H4 (cell line): ENCODE results near the gene C2orf78. TPM values are rescaled to one million over a fixed set of nuclear protein-coding genes. Genes with fewer than 3 reads are reported as not detected.

Experiments
- DNase-seq: peaks from one replicate; pipeline ENCODE4 v3.0.0-alpha.2; 2015; ENCODE audit warnings: low spot score
- total RNA-seq: library from RNA; depleted of rRNA; stranded (reverse); fragments of >200 nt; shearing (Covaris generic); gene quantifications from 2 replicates; pipeline ENCODE4 v1.2.3, GENCODE V29; 2014; rRNA removed

The C2orf78 gene
- total RNA-seq, 1 experiment from 2014 or later = 0.31 TPM

GRCh38 chr2:73836141-73836943, 52.4 kb downstream of the C2orf78 start:
- no peak for DNase-seq

GRCh38 chr2:73837847-73838585, 54.0 kb downstream of the C2orf78 start:
- DNase-seq = no peak

GRCh38 chr2:73838889-73839534, 55.0 kb downstream of the C2orf78 start:
- no peak for DNase-seq

GRCh38 chr2:73839653-73840411, 55.8 kb downstream of the C2orf78 start:
- DNase-seq = no peak

GRCh38 chr2:73841912-73842738, 58.1 kb downstream of the C2orf78 start:
- DNase-seq = no peak

GRCh38 chr2:73842739-73843019, 58.7 kb downstream of the C2orf78 start:
- DNase-seq = no peak

GRCh38 chr2:73844087-73844486, 60.1 kb downstream of the C2orf78 start:
- no peak for DNase-seq

GRCh38 chr2:73850009-73850408, 66.0 kb downstream of the C2orf78 start:
- no peak for DNase-seq

GRCh38 chr2:73851274-73851673, 67.3 kb downstream of the C2orf78 start:
- DNase-seq = no peak

GRCh38 chr2:73852020-73852419, 68.0 kb downstream of the C2orf78 start:
- no peak for DNase-seq

- DNase-seq = no peak
Observed at GRCh38 chr2:73855526-73855925, 71.5 kb downstream of the C2orf78 start.

GRCh38 chr2:73856214-73856613, 72.2 kb downstream of the C2orf78 start:
- no peak for DNase-seq

GRCh38 chr2:73859721-73860586, 76.0 kb downstream of the C2orf78 start:
- DNase-seq = peak; percentile 31

- no peak for DNase-seq
Observed at GRCh38 chr2:73862987-73863386, 79.0 kb downstream of the C2orf78 start.

Other genes with a start within 250 kb of the C2orf78 start
- gene NAT8, start 141.8 kb upstream of the C2orf78 start, total RNA-seq = not detected in 2 replicates
- gene TPRKB, start 46.8 kb upstream of the C2orf78 start, total RNA-seq = 124 and 136 TPM in 2 replicates
- gene DUSP11, start 4.1 kb upstream of the C2orf78 start, total RNA-seq = 36.8 and 37.5 TPM in 2 replicates
- gene STAMBP, start 44.8 kb downstream of the C2orf78 start, total RNA-seq = 63.7 and 64.8 TPM in 2 replicates
- gene ACTG2, start 108.8 kb downstream of the C2orf78 start, total RNA-seq = not detected in 2 replicates
- gene DGUOK, start 142.7 kb downstream of the C2orf78 start, total RNA-seq = 110 and 150 TPM in 2 replicates
- 4.7 and 4.9 TPM in 2 replicates for gene TET3, start 200.7 kb downstream of the C2orf78 start, total RNA-seq